Thyroid gland (tissue), 4 donors: ENCODE data around the gene PAFAH1B1. TPM values are rescaled to one million over a fixed set of nuclear protein-coding genes. Genes with fewer than 3 reads are reported as not detected.

Experiments used
- DNase-seq, 2 donors: peaks; one replicate each; pipeline ENCODE4 v3.0.0-alpha.2; 2019
- H3K27ac ChIP-seq, 3 donors: fragments of 200-600 bp; sonication (generic); 1 replicate in 2 of 3; 2 replicates in 1 of 3; pipeline ENCODE4 v1.5.1; 2016 to 2019; ENCODE audit warnings: mild to moderate bottlenecking in 1 of 3, moderate library complexity in 1 of 3
- H3K27me3 ChIP-seq: fragments of 200-600 bp; sonication (generic); one replicate; pipeline ENCODE4 v1.5.1; 2019
- H3K36me3 ChIP-seq, 2 donors: fragments of 200-600 bp; sonication (generic); one replicate each; pipeline ENCODE4 v1.5.1; 2016 to 2019
- H3K4me1 ChIP-seq, 2 donors: fragments of 200-600 bp; sonication (generic); one replicate each; pipeline ENCODE4 v1.5.1; 2017 to 2019
- H3K4me3 ChIP-seq, 3 donors: fragments of 200-600 bp; sonication (generic); replicated peaks in 1 of 3; 1 replicate in 2 of 3; 2 replicates in 1 of 3; pipeline ENCODE4 v1.5.1; 2016; ENCODE audit warnings: mild to moderate bottlenecking in 1 of 3
- H3K9me3 ChIP-seq: fragments of 200-600 bp; sonication (generic); one replicate; pipeline ENCODE4 v1.5.1; 2017
- POLR2A ChIP-seq, 2 donors: fragments of 450-650 bp; IDR thresholded peaks; one replicate each; pipeline ENCODE4 v1.6.1; 2017; ENCODE audit warnings: antibody characterized with exemption in 2 of 2, mild to moderate bottlenecking in 2 of 2, moderate library complexity in 1 of 2
- WGBS, 2 donors: methylation state at CpG; one replicate each; pipeline ENCODE4 v1.1.5; 2017; 5-methylcytosine and 5-hydroxymethylcytosine counted together
- intact Hi-C: fragments of 100-400 bp; cut with DNase I; formaldehyde crosslinking; loops from one replicate; pipeline ENCODE4 v1.15.1; 2023
- total RNA-seq, 4 donors: library from RNA; depleted of rRNA; stranded (reverse); fragments of >200 nt; gene quantifications; one replicate each; pipeline ENCODE4 v1.2.3, GENCODE V29; 2016
- TF ChIP-seq, protein P1 (sequence below), 6 experiments: fragments of 200-600 bp in 3 of 6; fragments of 450-650 bp in 3 of 6; sonication (generic) in 3 of 6; IDR thresholded peaks; one replicate each; pipeline ENCODE4 v1.5.1; 2016 to 2019; ENCODE audit warnings: antibody characterized with exemption in 6 of 6, mild to moderate bottlenecking in 2 of 6, inconsistent platforms in 1 of 6, moderate library complexity in 1 of 6

PAFAH1B1 gene
- total RNA-seq, 4 donors from 2014 or later: 102 to 184 (median 109) TPM

DNA sequence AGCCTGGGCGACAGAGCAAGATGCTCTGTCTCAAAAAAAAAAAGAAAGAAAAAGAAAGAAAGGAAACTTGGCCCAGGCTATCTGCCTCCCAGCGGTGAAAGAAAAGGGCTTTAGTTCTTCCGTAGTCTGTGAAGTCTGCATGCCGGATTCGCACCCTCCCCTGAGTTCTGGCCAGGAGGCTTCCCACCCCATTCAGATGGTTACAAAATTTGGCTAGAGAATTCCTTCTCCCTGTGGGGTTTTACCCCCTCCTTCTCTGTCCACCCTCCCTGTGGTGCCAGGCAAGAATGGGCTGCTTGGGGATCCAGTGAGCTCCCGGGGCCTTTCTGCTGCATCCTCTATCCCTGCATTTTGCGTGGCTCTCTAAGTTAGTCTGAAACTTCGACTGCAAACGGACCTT, 37.8 kb downstream of the PAFAH1B1 start:
- Histone ChIP-seq H3K9me3 (no peaks in the 10 kb centered on the region), H3K27ac (no peak overlapping the region), H3K36me3 (no peaks in the 10 kb centered on the region), H3K4me3 (no peak overlapping the region), H3K27me3 (no peaks in the 10 kb centered on the region), H3K4me1 (peaks cover 12 to 29% of the 10 kb centered on the region in 2 donors)
- intact Hi-C loops: no loop called here
- TF ChIP-seq, protein P1, sequence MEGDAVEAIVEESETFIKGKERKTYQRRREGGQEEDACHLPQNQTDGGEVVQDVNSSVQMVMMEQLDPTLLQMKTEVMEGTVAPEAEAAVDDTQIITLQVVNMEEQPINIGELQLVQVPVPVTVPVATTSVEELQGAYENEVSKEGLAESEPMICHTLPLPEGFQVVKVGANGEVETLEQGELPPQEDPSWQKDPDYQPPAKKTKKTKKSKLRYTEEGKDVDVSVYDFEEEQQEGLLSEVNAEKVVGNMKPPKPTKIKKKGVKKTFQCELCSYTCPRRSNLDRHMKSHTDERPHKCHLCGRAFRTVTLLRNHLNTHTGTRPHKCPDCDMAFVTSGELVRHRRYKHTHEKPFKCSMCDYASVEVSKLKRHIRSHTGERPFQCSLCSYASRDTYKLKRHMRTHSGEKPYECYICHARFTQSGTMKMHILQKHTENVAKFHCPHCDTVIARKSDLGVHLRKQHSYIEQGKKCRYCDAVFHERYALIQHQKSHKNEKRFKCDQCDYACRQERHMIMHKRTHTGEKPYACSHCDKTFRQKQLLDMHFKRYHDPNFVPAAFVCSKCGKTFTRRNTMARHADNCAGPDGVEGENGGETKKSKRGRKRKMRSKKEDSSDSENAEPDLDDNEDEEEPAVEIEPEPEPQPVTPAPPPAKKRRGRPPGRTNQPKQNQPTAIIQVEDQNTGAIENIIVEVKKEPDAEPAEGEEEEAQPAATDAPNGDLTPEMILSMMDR (IDR thresholded peaks at IDR 0.05): no peak
- TF ChIP-seq POLR2A (IDR thresholded peaks at IDR 0.05): no peak
- DNase-seq: no peak
- WGBS, 2 donors: 78 to 80% methylated on average over 9 of the region's 9 CpGs

DNA sequence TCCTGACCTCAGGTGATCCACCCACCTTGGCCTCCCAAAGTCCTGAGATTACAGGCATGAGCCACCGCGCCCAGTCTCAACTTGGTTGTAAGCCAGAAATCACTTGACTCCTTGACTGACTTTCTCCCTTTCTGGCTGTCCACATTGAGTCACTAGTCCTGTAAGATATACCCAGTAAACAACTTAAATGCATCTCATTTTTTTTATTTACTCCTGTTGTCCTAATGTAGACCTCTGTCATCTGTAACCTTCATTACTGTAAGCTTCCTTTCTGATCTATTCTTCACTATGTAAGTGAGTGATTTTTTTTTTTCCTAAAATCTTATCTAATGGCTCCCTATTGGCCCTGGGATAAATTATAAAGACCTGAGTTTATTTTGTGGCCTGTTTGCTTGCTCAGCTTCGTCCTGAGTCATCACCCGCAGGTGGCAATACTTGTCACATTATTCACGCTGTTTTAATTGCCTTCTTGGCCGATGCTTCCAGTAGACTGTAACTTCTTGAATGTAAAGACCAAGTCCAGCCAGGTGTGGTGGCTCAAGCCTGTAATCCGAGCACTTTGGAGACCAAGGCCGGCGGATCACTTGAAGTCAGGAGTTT, 41.0 kb downstream of the PAFAH1B1 start:
- WGBS, 2 donors: 74 to 77% methylated on average over 9 of the region's 9 CpGs
- no peak for TF ChIP-seq POLR2A (IDR thresholded peaks at IDR 0.05)
- TF ChIP-seq, protein P1 (IDR thresholded peaks at IDR 0.05): no peak
- no peaks in the 10 kb centered on the region for H3K9me3 ChIP-seq
- DNase-seq: peak in 1 of 2 donors; percentile 9
- H3K27ac ChIP-seq: no peak overlapping the region
- no peaks in the 10 kb centered on the region for H3K27me3 ChIP-seq
- intact Hi-C loops: no loop called here
- H3K4me3 ChIP-seq: no peak overlapping the region
- peaks cover 12 to 33% of the 10 kb centered on the region in 2 donors for H3K4me1 ChIP-seq
- peaks cover 10 to 12% of the 10 kb centered on the region in 2 donors for H3K36me3 ChIP-seq

DNA sequence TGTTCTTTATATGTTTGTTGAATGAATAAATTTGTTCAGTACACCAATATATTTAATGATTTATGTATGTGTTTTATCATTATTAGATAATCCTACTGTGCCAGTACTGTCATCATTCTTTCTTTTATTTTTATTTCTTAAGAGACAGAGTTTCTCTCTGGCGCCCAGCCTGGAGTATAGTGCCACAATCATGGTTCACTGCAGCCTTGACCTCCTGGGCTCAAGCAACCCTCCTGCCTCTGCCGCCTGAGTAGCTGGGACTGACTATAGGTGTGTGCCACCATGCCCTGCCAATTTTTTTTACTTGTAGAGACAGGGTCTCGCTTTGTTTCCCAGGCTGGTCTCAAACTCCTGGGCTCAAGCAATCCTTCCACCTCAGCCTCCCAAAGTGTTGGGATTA, 41.8 kb downstream of the PAFAH1B1 start:
- no peak for TF ChIP-seq POLR2A (IDR thresholded peaks at IDR 0.05)
- TF ChIP-seq, protein P1 (IDR thresholded peaks at IDR 0.05): no peak
- H3K27ac ChIP-seq: no peak overlapping the region
- peaks cover 12 to 33% of the 10 kb centered on the region in 2 donors for H3K4me1 ChIP-seq
- intact Hi-C loops: no loop called here
- H3K36me3 ChIP-seq: peaks cover 14 to 16% of the 10 kb centered on the region in 2 donors
- H3K4me3 ChIP-seq: no peak overlapping the region
- peak; percentile 38 to 52 for DNase-seq
- H3K27me3 ChIP-seq: no peaks in the 10 kb centered on the region
- WGBS, 2 donors: 59 to 73% methylated on average over 3 of the region's 3 CpGs
- no peaks in the 10 kb centered on the region for H3K9me3 ChIP-seq

DNA sequence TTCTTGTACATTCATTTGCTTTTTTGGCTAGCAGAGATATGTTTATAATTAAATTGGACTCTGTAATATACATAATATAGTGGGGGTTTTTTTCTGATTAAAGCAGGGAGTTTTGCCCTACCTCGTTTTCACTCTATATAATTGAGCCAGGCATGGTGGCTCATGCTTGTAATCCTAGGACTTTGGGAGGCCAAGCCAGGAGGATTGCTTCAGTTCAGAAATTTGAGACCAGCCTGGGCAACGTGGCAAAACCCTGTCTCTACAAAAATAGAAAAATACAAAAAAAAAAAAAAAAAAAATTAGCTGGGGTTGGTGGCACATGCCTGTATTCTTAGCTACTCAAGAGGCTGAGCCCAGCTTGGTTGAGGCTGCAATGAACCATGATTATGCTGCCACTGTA, 42.2 kb downstream of the PAFAH1B1 start:
- WGBS, 2 donors: 58 to 68% methylated on average over 2 of the region's 2 CpGs
- intact Hi-C loops: no loop called here

More for the DNA sequence above, 42.2 kb downstream of the PAFAH1B1 start:
- H3K4me1 ChIP-seq: peaks cover 12 to 33% of the 10 kb centered on the region in 2 donors
- TF ChIP-seq POLR2A (IDR thresholded peaks at IDR 0.05): no peak
- TF ChIP-seq, protein P1 (IDR thresholded peaks at IDR 0.05): no peak
- H3K27ac ChIP-seq: no peak overlapping the region
- H3K27me3 ChIP-seq: no peaks in the 10 kb centered on the region
- H3K36me3 ChIP-seq: peaks cover 14 to 17% of the 10 kb centered on the region in 2 donors
- H3K9me3 ChIP-seq: no peaks in the 10 kb centered on the region
- DNase-seq: no peak
- H3K4me3 ChIP-seq: no peak overlapping the region
